ENCODE data around the gene DCDC2.

- TF ChIP-seq CTCF (IDR thresholded peaks at IDR 0.05 in 4 of 5, conservative IDR thresholded peaks at IDR 0.05 in 1 of 5), result no peak
- TF ChIP-seq POLR2A (IDR thresholded peaks at IDR 0.05), result no peak
Measured at GRCh38 chr6:24355393-24355792, 2.5 kb downstream of the DCDC2 start.

All from gastrocnemius medialis (tissue), 4 donors.